Pancreas (tissue), 10 donors: Measurements from ENCODE around the gene WIPF3. TPM values are rescaled to one million over a fixed set of nuclear protein-coding genes. Genes with fewer than 3 reads are reported as not detected.

Experiments used
- ATAC-seq, 4 donors: fragments of 200-7000 bp; cut with Tn5 transposase; one replicate each; pipeline versions ENCODE4 v1.8.0 to v1.9.1; 2020; ENCODE audit warnings: mild to moderate bottlenecking in 4 of 4, moderate library complexity in 4 of 4
- DNase-seq, 6 donors: peaks; one replicate each; pipeline ENCODE4 v3.0.0-alpha.2; 2020
- FAIRE-seq: peaks from 2 replicates; lab custom pipeline; 2012; peaks lifted over from hg19 to GRCh38; lab: Jason Lieb, UNC
- H3K27ac ChIP-seq, 4 donors: fragments of 200-600 bp; sonication (generic); 1 replicate in 3 of 4; 2 replicates in 1 of 4; pipeline versions ENCODE4 v1.5.0 to v1.8.0; 2020
- H3K27me3 ChIP-seq, 4 donors: fragments of 200-600 bp; one replicate each; pipeline ENCODE4 v1.8.0; 2021
- H3K36me3 ChIP-seq, 3 donors: fragments of 200-600 bp; sonication (generic) in 1 of 3; one replicate each; pipeline versions ENCODE4 v1.5.0 to v1.8.0; 2020 to 2021
- H3K4me1 ChIP-seq, 3 donors: fragments of 200-600 bp; one replicate each; pipeline ENCODE4 v1.8.0; 2021
- H3K4me3 ChIP-seq, 4 donors: fragments of 200-600 bp; sonication (generic) in 2 of 4; one replicate each; pipeline versions ENCODE4 v1.5.0 to v1.8.0; 2020 to 2021
- H3K9me3 ChIP-seq, 4 donors: fragments of 200-600 bp; one replicate each; pipeline ENCODE4 v1.8.0; 2021
- CTCF ChIP-seq, 4 donors: fragments of 200-600 bp; sonication (generic) in 3 of 4; IDR thresholded peaks; one replicate each; pipeline versions ENCODE4 v1.5.0 to v1.8.0; 2021; ENCODE audit warnings: antibody characterized with exemption in 4 of 4
- WGBS, 2 donors: extraction: QIAGEN DNeasy Blood & Tissue Kit; methylation state at CpG; one replicate each; pipeline ENCODE4 v1.1.7; 2013; 5-methylcytosine and 5-hydroxymethylcytosine counted together
- intact Hi-C, 3 donors: fragments of 100-400 bp; cut with DNase I; formaldehyde crosslinking; loops; one replicate each; pipeline versions ENCODE4 v1.11.1 to v1.14.2; 2022
- polyA plus RNA-seq, 2 donors: library from polyadenylated mRNA; stranded (reverse); fragments of 200-250 nt; gene quantifications; one replicate each; pipeline ENCODE4 v1.2.3, GENCODE V29; 2013
- total RNA-seq, 6 donors: library from RNA; stranded (reverse); fragmentation: NEBNext Ultra II Directional in 4 of 6; extraction: Animal tissue kit (Norgen Biotek cat#: 25700) in 4 of 6; gene quantifications; one replicate each; pipeline versions ENCODE4 v1.2.1 to v1.2.4, GENCODE V29; 2021 to 2023
- donor health status: healthy with polysubstance abuse.
- donor health status: DM: no; HTN: no; CAD: no; lungs with moderate emphysema.
- donor health status: DM: no; HTN: no; CAD: no.
- donor health status: control.
- donor health status: control.
- donor health status: Bipolar disorder and iron deficiency.
- donor health status: DM: yes; HTN: yes; CAD: no.
- donor health status: DM: no; HTN: no; CAD: no.
- donor health status: DM: no; HTN: no; CAD: no.
- donor health status: DM: yes; HTN: yes; CAD: no.

Gene WIPF3
- total and polyA plus RNA-seq, 8 donors, result 0.98 to 4.6 (median 1.6) TPM

- no peak for TF ChIP-seq CTCF (IDR thresholded peaks at IDR 0.05)
- FAIRE-seq (no peak), ATAC-seq (peak in 3 of 4 donors; percentile 39 to 80 (median 70)), DNase-seq (no peak)
- Histone ChIP-seq H3K27ac (no peak overlapping the region), H3K4me3 (no peak overlapping the region), H3K9me3 (no peaks in the 10 kb centered on the region), H3K27me3 (no peaks in the 10 kb centered on the region), H3K4me1 (peaks cover 0 to under 1% (median 0%) of the 10 kb centered on the region in 3 donors), H3K36me3 (no peaks in the 10 kb centered on the region)
- intact Hi-C loops, result no loop called here
- WGBS, 2 donors, result 74 to 79% methylated on average over 7 of the region's 7 CpGs
Observed at GRCh38 chr7:29915481-29916215, 109.3 kb downstream of the WIPF3 start.

DNA sequence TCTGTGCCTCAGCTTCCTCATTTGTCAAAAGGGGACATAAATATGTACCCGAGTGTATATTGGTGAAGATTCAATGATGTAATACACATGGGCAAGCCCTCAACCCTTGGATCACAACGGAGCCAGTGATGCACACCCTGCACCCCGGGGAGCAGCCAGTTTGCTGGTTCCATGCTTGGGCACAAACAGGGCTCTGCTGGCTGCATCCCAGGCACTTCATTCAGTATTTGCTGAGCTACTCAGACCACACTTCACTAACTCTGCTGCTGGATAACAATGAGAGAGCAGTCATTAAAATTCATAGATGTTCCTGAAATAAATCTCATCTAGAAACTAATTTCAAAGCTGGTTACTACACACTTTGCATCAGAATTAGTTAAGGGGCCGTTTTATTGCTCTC lies 111.3 kb downstream of the WIPF3 start:
- intact Hi-C loops, result no loop called here
- no peak for DNase-seq
- Histone ChIP-seq H3K4me3 (no peak overlapping the region), H3K36me3 (peaks cover 0 to 5% (median 0%) of the 10 kb centered on the region in 3 donors), H3K27ac (no peak overlapping the region), H3K9me3 (no peaks in the 10 kb centered on the region), H3K27me3 (no peaks in the 10 kb centered on the region), H3K4me1 (peaks cover 0 to 3% (median 0%) of the 10 kb centered on the region in 3 donors)
- FAIRE-seq, result no peak
- ATAC-seq, result no peak
- WGBS, 2 donors, result 73 to 82% methylated on average over 4 of the region's 4 CpGs
- TF ChIP-seq CTCF (IDR thresholded peaks at IDR 0.05), result no peak

- Histone ChIP-seq H3K36me3 (peaks cover 0 to 15% (median 0%) of the 10 kb centered on the region in 3 donors), H3K9me3 (no peaks in the 10 kb centered on the region), H3K27me3 (no peaks in the 10 kb centered on the region), H3K4me3 (no peak overlapping the region), H3K4me1 (peaks cover 0 to 3% (median 0%) of the 10 kb centered on the region in 3 donors), H3K27ac (no peak overlapping the region)
- no peak for TF ChIP-seq CTCF (IDR thresholded peaks at IDR 0.05)
- ATAC-seq (no peak), FAIRE-seq (no peak), DNase-seq (no peak)
- 58 to 61% methylated on average over 4 of the region's 4 CpGs for WGBS, 2 donors
- intact Hi-C loops, result no loop called here
Observed at GRCh38 chr7:29918850-29919249, 112.5 kb downstream of the WIPF3 start.

- H3K4me1 ChIP-seq, result peaks cover 0 to 3% (median 0%) of the 10 kb centered on the region in 3 donors
- peaks cover 0 to 15% (median 0%) of the 10 kb centered on the region in 3 donors for H3K36me3 ChIP-seq
- no peak for TF ChIP-seq CTCF (IDR thresholded peaks at IDR 0.05)
- H3K4me3 ChIP-seq, result no peak overlapping the region
- FAIRE-seq (no peak), DNase-seq (no peak), ATAC-seq (no peak)
- no peaks in the 10 kb centered on the region for H3K27me3 ChIP-seq
- intact Hi-C loops, result loop anchor here in 2 of 3 donors (10.0 kb wide), 1 partner anchor 165 kb away; no protein-coding TSS in a partner anchor
- no peak overlapping the region for H3K27ac ChIP-seq
- no peaks in the 10 kb centered on the region for H3K9me3 ChIP-seq
- WGBS, 2 donors, result 87 to 91% methylated on average over 5 of the region's 5 CpGs
Observed at GRCh38 chr7:29919790-29920189, 113.5 kb downstream of the WIPF3 start.

DNA sequence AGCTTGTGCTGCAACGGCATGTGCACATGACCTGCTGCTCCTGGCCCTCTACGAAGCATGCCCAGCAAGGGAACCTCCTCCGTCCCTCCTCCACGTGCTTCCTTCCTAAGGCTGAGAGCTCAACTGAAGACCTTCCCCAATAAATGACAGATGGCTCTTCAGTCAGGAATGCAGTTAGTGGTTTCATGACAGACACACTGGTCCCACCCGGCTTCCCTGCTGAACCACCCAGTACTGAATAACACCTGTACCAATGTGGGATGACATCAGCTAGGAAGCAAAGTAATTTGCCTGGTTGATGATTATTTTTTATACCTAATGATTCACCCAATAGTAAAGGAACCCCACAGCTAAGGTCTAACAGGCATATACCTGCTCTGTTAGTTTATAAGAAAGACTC lies 114.2 kb downstream of the WIPF3 start:
- Histone ChIP-seq H3K27ac (no peak overlapping the region), H3K4me3 (no peak overlapping the region), H3K9me3 (no peaks in the 10 kb centered on the region), H3K36me3 (peaks cover 0 to 15% (median 0%) of the 10 kb centered on the region in 3 donors), H3K27me3 (no peaks in the 10 kb centered on the region), H3K4me1 (peaks cover 0 to 3% (median 0%) of the 10 kb centered on the region in 3 donors)
- DNase-seq (no peak), FAIRE-seq (no peak), ATAC-seq (peak in 1 of 4 donors; percentile 14)
- intact Hi-C loops, result loop anchor here in 2 of 3 donors (10.0 kb wide), 1 partner anchor 166 kb away; no protein-coding TSS in a partner anchor
- TF ChIP-seq CTCF (IDR thresholded peaks at IDR 0.05), result no peak
- WGBS, 2 donors, result 66 to 80% methylated on average over 5 of the region's 5 CpGs
